ENCODE data around the gene NETO2.
A peak's percentile ranks its signal among the peaks of the same experiment; 100 is the strongest.

The NETO2 gene

GRCh38 chr16:47043970-47044684 lies 99.6 kb downstream of the NETO2 start:
- no peak for DNase-seq (ENCODE audit: low read depth)

- DNase-seq (ENCODE audit: low read depth), result no peak
Observed at GRCh38 chr16:47043200-47043599, 100.5 kb downstream of the NETO2 start.

DNA sequence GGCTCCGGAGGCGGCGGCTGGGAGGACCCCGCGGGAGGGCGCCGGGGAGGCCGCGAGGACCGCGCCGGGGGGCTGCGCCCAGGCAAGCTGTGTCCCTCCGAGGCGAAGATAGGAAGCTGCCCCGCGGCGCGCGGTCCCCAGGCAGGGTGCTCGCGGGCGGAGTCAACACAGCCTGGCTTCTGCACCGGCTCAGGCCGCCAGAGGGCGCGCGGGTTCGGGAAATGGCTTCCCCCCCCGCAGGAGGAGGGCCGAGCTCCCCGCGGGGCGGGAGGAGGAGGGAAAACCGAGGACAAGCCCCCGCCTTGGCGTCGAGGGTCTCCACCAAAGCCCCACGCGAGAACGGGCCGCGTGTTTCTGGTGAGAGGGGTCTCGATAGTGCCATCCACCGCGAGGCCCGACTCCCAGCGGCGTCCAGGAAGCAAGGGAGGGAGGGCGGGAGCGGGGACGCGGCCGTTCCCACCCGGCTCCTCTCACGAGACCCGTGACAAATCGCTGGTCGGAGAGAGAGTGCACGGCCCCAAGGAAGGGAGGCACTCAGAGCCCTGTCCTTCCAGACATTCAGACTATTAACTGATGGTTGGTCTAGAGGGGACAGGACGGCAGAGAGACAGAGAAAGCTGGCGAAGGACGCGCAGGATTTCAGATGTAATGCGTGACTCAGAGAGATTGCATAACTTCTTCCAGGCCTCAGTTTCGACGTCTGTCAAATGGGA lies 105.8 kb downstream of the NETO2 start:
- DNase-seq (ENCODE audit: low read depth), result peak; percentile 92

GRCh38 chr16:47037396-47037745 lies 106.4 kb downstream of the NETO2 start:
- peak; percentile 4 for DNase-seq (ENCODE audit: low read depth)

GRCh38 chr16:47036201-47036600 lies 107.5 kb downstream of the NETO2 start:
- DNase-seq (ENCODE audit: low read depth), result no peak

GRCh38 chr16:47035436-47035835 lies 108.3 kb downstream of the NETO2 start:
- DNase-seq (ENCODE audit: low read depth), result no peak

GRCh38 chr16:47034455-47034854 lies 109.3 kb downstream of the NETO2 start:
- DNase-seq (ENCODE audit: low read depth), result no peak

DNA sequence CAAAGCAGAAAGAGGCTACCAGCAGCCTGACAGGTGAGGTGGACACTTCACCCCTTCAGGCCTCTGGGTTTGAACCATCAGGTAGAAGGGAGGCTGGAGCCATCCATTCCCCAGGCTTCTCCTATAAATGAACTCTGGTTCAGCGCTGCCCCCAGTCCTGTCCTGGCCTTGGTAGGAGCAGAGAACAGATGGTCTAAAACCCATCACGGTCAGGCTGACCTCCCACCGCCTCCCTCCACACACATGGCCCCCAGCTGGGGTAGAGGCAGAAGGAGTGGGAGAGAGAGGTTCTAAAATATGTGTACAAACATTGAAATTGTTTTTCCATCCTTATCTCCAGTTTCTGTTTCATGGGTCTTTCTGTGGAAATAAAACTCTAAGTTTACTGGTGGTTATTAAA lies 110.6 kb downstream of the NETO2 start:
- no peak for DNase-seq (ENCODE audit: low read depth)

GRCh38 chr16:47029724-47030123 lies 114.0 kb downstream of the NETO2 start:
- DNase-seq (ENCODE audit: low read depth), result no peak

DNA sequence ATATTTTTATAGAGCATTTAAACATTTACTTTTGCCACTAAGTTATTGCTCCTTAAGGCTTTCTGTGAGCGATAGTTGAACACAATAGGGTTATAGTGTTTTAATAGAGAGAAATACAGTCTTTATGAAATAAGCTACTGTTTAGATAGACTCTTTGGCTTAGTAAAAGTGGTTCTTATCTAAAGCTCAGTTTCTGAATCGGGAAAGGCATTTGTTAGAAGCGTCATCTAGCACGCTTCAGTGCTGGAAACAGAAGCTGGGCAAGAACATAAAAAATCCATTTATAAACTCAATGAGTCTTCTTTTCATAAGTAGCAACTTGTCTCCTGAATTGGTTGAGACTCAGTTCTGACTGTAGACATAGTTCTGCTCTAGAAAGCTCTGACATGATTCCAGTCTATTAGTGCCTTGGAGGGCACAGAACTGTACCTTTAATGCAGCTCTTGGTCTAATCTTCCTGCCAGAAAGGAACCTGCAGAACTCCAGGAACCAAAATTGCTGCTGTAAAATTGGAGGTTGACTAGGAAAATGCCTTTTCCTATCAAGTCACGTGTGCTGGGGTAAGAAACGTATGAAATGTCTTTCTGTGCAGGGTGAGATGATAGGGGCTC lies 114.9 kb downstream of the NETO2 start:
- DNase-seq (ENCODE audit: low read depth), result no peak
